Gastrocnemius medialis (tissue), 4 donors: ENCODE results near the gene YJU2. TPM values are rescaled to one million over a fixed set of nuclear protein-coding genes. Genes with fewer than 3 reads are reported as not detected.

Source experiments
- ATAC-seq, 2 donors: fragments of 150-250 bp; one replicate each; pipeline ENCODE4 v1.9.1; 2016
- DNase-seq, 2 donors: peaks; one replicate each; pipeline ENCODE4 v3.0.0-alpha.2; 2019
- H3K27ac ChIP-seq, 4 donors: fragments of 200-600 bp; sonication (generic); 1 replicate in 1 of 4; 2 replicates in 3 of 4; pipeline ENCODE4 v1.5.1; 2016 to 2018; ENCODE audit warnings: mild to moderate bottlenecking in 2 of 4, moderate library complexity in 1 of 4
- H3K27me3 ChIP-seq, 3 donors: fragments of 200-600 bp; sonication (generic) in 2 of 3; 1 replicate in 1 of 3; 2 replicates in 2 of 3; pipeline versions ENCODE4 v1.5.1 to v1.6.0; 2016 to 2019; ENCODE audit warnings: mild to moderate bottlenecking in 1 of 3, moderate library complexity in 1 of 3
- H3K36me3 ChIP-seq, 2 donors: fragments of 200-600 bp; sonication (generic) in 1 of 2; one replicate each; pipeline ENCODE4 v1.5.1; 2017 to 2018
- H3K4me1 ChIP-seq, 2 donors: fragments of 200-600 bp; sonication (generic) in 1 of 2; one replicate each; pipeline ENCODE4 v1.5.1; 2016 to 2017; ENCODE audit warnings: mild to moderate bottlenecking in 2 of 2
- H3K4me3 ChIP-seq, 4 donors: fragments of 200-600 bp; sonication (generic) in 3 of 4; 1 replicate in 1 of 4; 2 replicates in 3 of 4; pipeline ENCODE4 v1.5.1; 2016 to 2019; ENCODE audit warnings: mild to moderate bottlenecking in 2 of 4
- H3K9me3 ChIP-seq, 3 donors: fragments of 200-600 bp; sonication (generic) in 2 of 3; 1 replicate in 1 of 3; 2 replicates in 2 of 3; pipeline ENCODE4 v1.5.1; 2016 to 2019
- CTCF ChIP-seq, 5 experiments: fragments of 450-650 bp in 3 of 5; fragments of 200-600 bp in 2 of 5; sonication (generic) in 2 of 5; IDR thresholded peaks in 4 of 5; conservative IDR thresholded peaks in 1 of 5; 1 replicate in 4 of 5; 2 replicates in 1 of 5; pipeline ENCODE4 v1.5.1; 2016 to 2019; ENCODE audit warnings: antibody characterized with exemption in 5 of 5, mild to moderate bottlenecking in 3 of 5, moderate library complexity in 3 of 5
- POLR2A ChIP-seq, 2 donors: fragments of 450-650 bp; IDR thresholded peaks; one replicate each; pipeline ENCODE4 v1.6.1; 2017; ENCODE audit warnings: antibody characterized with exemption in 2 of 2, mild to moderate bottlenecking in 2 of 2, moderate library complexity in 2 of 2
- in situ Hi-C, 4 donors: fragments of 200-750 bp; cut with MboI; loops; one replicate each; pipeline versions ENCODE4 v1.15.0 to v1.8.0; 2017; ENCODE audit warnings: low sequenced_read_pairs in 4 of 4
- intact Hi-C: fragments of 100-400 bp; cut with DNase I; formaldehyde crosslinking; loops from one replicate; pipeline ENCODE4 v1.15.1; 2023; ENCODE audit warnings: low total_unique reads
- total RNA-seq, 4 donors: library from RNA; depleted of rRNA; stranded (reverse); fragments of >200 nt; gene quantifications; one replicate each; pipeline versions ENCODE4 v1.1.0 to v1.2.3, GENCODE V29; 2016

Gene YJU2
- total RNA-seq, 4 donors from 2014 or later = 13.5 to 37.8 (median 19.9) TPM

- intact Hi-C loops (no loop called here), in situ Hi-C loops (no loop called here)
- no peak for TF ChIP-seq POLR2A (IDR thresholded peaks at IDR 0.05)
- no peak for TF ChIP-seq CTCF (IDR thresholded peaks at IDR 0.05 in 4 of 5, conservative IDR thresholded peaks at IDR 0.05 in 1 of 5)
- H3K9me3 ChIP-seq = no peaks in the 10 kb centered on the region
- no peaks in the 10 kb centered on the region for H3K36me3 ChIP-seq
- H3K27me3 ChIP-seq = peaks cover 0 to 7% (median under 1%) of the 10 kb centered on the region in 3 donors
- H3K27ac ChIP-seq = no peak overlapping the region
- ATAC-seq = no peak
- DNase-seq = no peak
- H3K4me3 ChIP-seq = no peak overlapping the region
- H3K4me1 ChIP-seq = no peaks in the 10 kb centered on the region
These were observed 41.4 kb downstream of the YJU2 start for GRCh38 chr19:4288091-4288777.

GRCh38 chr19:4291184-4291732 lies 44.4 kb downstream of the YJU2 start:
- DNase-seq (no peak), ATAC-seq (no peak)
- H3K9me3 ChIP-seq = no peaks in the 10 kb centered on the region
- TF ChIP-seq CTCF (IDR thresholded peaks at IDR 0.05 in 4 of 5, conservative IDR thresholded peaks at IDR 0.05 in 1 of 5) = no peak
- no peak for TF ChIP-seq POLR2A (IDR thresholded peaks at IDR 0.05)
- in situ Hi-C loops (no loop called here), intact Hi-C loops (no loop called here)
- no peak overlapping the region for H3K27ac ChIP-seq
- H3K27me3 ChIP-seq = peaks cover 4 to 8% (median 6%) of the 10 kb centered on the region in 3 donors
- no peak overlapping the region for H3K4me3 ChIP-seq
- no peaks in the 10 kb centered on the region for H3K36me3 ChIP-seq
- H3K4me1 ChIP-seq = no peaks in the 10 kb centered on the region

- DNase-seq = no peak
- no peak overlapping the region for H3K27ac ChIP-seq
- intact Hi-C loops (no loop called here), in situ Hi-C loops (no loop called here)
- H3K4me3 ChIP-seq = no peak overlapping the region
- H3K27me3 ChIP-seq = peaks cover 11 to 15% (median 12%) of the 10 kb centered on the region in 3 donors
- H3K36me3 ChIP-seq = no peaks in the 10 kb centered on the region
- TF ChIP-seq POLR2A (IDR thresholded peaks at IDR 0.05) = no peak
- no peak for TF ChIP-seq CTCF (IDR thresholded peaks at IDR 0.05 in 4 of 5, conservative IDR thresholded peaks at IDR 0.05 in 1 of 5)
- H3K9me3 ChIP-seq = no peaks in the 10 kb centered on the region
- ATAC-seq = no peak
- no peaks in the 10 kb centered on the region for H3K4me1 ChIP-seq
These were observed 45.6 kb downstream of the YJU2 start for GRCh38 chr19:4292515-4292914.

- intact Hi-C loops (no loop called here), in situ Hi-C loops (no loop called here)
- TF ChIP-seq CTCF (IDR thresholded peaks at IDR 0.05 in 4 of 5, conservative IDR thresholded peaks at IDR 0.05 in 1 of 5) (no peak), POLR2A (IDR thresholded peaks at IDR 0.05) (no peak)
- Histone ChIP-seq H3K4me1 (no peaks in the 10 kb centered on the region), H3K4me3 (no peak overlapping the region), H3K36me3 (no peaks in the 10 kb centered on the region), H3K9me3 (no peaks in the 10 kb centered on the region), H3K27me3 (peaks cover 11 to 15% (median 12%) of the 10 kb centered on the region in 3 donors), H3K27ac (no peak overlapping the region)
- ATAC-seq (no peak), DNase-seq (no peak)
These were observed 47.5 kb downstream of the YJU2 start for GRCh38 chr19:4294389-4294788.
